ENCODE results near the gene AXIN1. TPM values are rescaled to one million over a fixed set of nuclear protein-coding genes. Genes with fewer than 3 reads are reported as not detected.

Gene AXIN1
- total RNA-seq, 2 experiments from 2014 or later: 25.5 to 30.6 TPM

GRCh38 chr16:307691-308312, 44.7 kb downstream of the AXIN1 start:
- peaks cover 6% of the 10 kb centered on the region for H3K4me1 Mint-ChIP-seq
- no peaks in the 10 kb centered on the region for H3K9me3 Mint-ChIP-seq
- no peak overlapping the region for H3K27ac Mint-ChIP-seq
- ChIA-PET POLR2A (no interaction called here), CTCF (interaction anchor here (1.3 kb wide), 1 partner anchor 18 kb away, joined by 3 read pairs; no protein-coding TSS in a partner anchor)
- DNase-seq: no peak
- H3K4me3 Mint-ChIP-seq: no peak overlapping the region
- H3K36me3 Mint-ChIP-seq (ENCODE audit: low read depth): peaks cover 8% of the 10 kb centered on the region
- no peaks in the 10 kb centered on the region for H3K27me3 Mint-ChIP-seq

- peaks cover 6% of the 10 kb centered on the region for H3K4me1 Mint-ChIP-seq
- no peak overlapping the region for H3K4me3 Mint-ChIP-seq
- ChIA-PET CTCF (interaction anchor here (1.3 kb wide), 1 partner anchor 19 kb away, joined by 3 read pairs; no protein-coding TSS in a partner anchor), POLR2A (no interaction called here)
- DNase-seq: no peak
- no peaks in the 10 kb centered on the region for H3K9me3 Mint-ChIP-seq
- no peak overlapping the region for H3K27ac Mint-ChIP-seq
- peaks cover 8% of the 10 kb centered on the region for H3K36me3 Mint-ChIP-seq (ENCODE audit: low read depth)
- H3K27me3 Mint-ChIP-seq: no peaks in the 10 kb centered on the region
Measured at GRCh38 chr16:306911-307370, 45.6 kb downstream of the AXIN1 start.

- CTCF ChIA-PET: interaction anchor here (1.3 kb wide), 1 partner anchor 20 kb away, joined by 3 read pairs; no protein-coding TSS in a partner anchor
- Mint-ChIP-seq H3K9me3 (no peaks in the 10 kb centered on the region), H3K27me3 (no peaks in the 10 kb centered on the region)
Measured at GRCh38 chr16:305916-306626, 46.5 kb downstream of the AXIN1 start.

GRCh38 chr16:303760-304505, 48.6 kb downstream of the AXIN1 start:
- Mint-ChIP-seq H3K9me3 (no peaks in the 10 kb centered on the region), H3K36me3 (ENCODE audit: low read depth) (peaks cover 5% of the 10 kb centered on the region), H3K27ac (peak overlapping the region; percentile 54), H3K27me3 (no peaks in the 10 kb centered on the region), H3K4me3 (no peak overlapping the region), H3K4me1 (no peaks in the 10 kb centered on the region)
- DNase-seq: no peak
- CTCF ChIA-PET: no interaction called here
- POLR2A ChIA-PET: no interaction called here

More at GRCh38 chr16:305916-306626, 46.5 kb downstream of the AXIN1 start:
- POLR2A ChIA-PET: no interaction called here
- Mint-ChIP-seq H3K4me3 (no peak overlapping the region), H3K27ac (no peak overlapping the region), H3K36me3 (ENCODE audit: low read depth) (peaks cover 8% of the 10 kb centered on the region), H3K4me1 (peaks cover 6% of the 10 kb centered on the region)
- DNase-seq: no peak

- Mint-ChIP-seq H3K4me3 (no peak overlapping the region), H3K27me3 (no peaks in the 10 kb centered on the region), H3K4me1 (no peaks in the 10 kb centered on the region), H3K9me3 (no peaks in the 10 kb centered on the region), H3K36me3 (ENCODE audit: low read depth) (peaks cover 3% of the 10 kb centered on the region), H3K27ac (no peak overlapping the region)
- no peak for DNase-seq
- ChIA-PET POLR2A (no interaction called here), CTCF (interaction anchor here (0.5 kb wide), 1 partner anchor 1999 kb away, joined by 5 read pairs; no protein-coding TSS in a partner anchor)
Measured at GRCh38 chr16:301950-302349, 50.6 kb downstream of the AXIN1 start.

GRCh38 chr16:301235-301634, 51.3 kb downstream of the AXIN1 start:
- ChIA-PET CTCF (no interaction called here), POLR2A (no interaction called here)
- no peak for DNase-seq
- H3K4me3 Mint-ChIP-seq: no peak overlapping the region
- H3K36me3 Mint-ChIP-seq (ENCODE audit: low read depth): peaks cover 3% of the 10 kb centered on the region
- H3K27me3 Mint-ChIP-seq: no peaks in the 10 kb centered on the region
- no peaks in the 10 kb centered on the region for H3K4me1 Mint-ChIP-seq
- no peaks in the 10 kb centered on the region for H3K9me3 Mint-ChIP-seq
- no peak overlapping the region for H3K27ac Mint-ChIP-seq

- Mint-ChIP-seq H3K9me3 (no peaks in the 10 kb centered on the region), H3K4me3 (no peak overlapping the region), H3K27ac (no peak overlapping the region), H3K36me3 (ENCODE audit: low read depth) (peaks cover 2% of the 10 kb centered on the region), H3K27me3 (no peaks in the 10 kb centered on the region), H3K4me1 (no peaks in the 10 kb centered on the region)
- no peak for DNase-seq
- POLR2A ChIA-PET: no interaction called here
- CTCF ChIA-PET: interaction anchor here (1.1 kb wide), 1 partner anchor 26 kb away, joined by 3 read pairs; no protein-coding TSS in a partner anchor
Measured at GRCh38 chr16:297832-298231, 54.7 kb downstream of the AXIN1 start.

GRCh38 chr16:296806-297510, 55.6 kb downstream of the AXIN1 start:
- peaks cover 4% of the 10 kb centered on the region for H3K36me3 Mint-ChIP-seq (ENCODE audit: low read depth)
- no peaks in the 10 kb centered on the region for H3K4me1 Mint-ChIP-seq
- CTCF ChIA-PET: no interaction called here
- no peaks in the 10 kb centered on the region for H3K27me3 Mint-ChIP-seq
- H3K27ac Mint-ChIP-seq: no peak overlapping the region
- no peaks in the 10 kb centered on the region for H3K9me3 Mint-ChIP-seq
- DNase-seq: no peak
- no peak overlapping the region for H3K4me3 Mint-ChIP-seq
- POLR2A ChIA-PET: no interaction called here

GRCh38 chr16:296276-296675, 56.2 kb downstream of the AXIN1 start:
- Mint-ChIP-seq H3K27me3 (no peaks in the 10 kb centered on the region), H3K36me3 (ENCODE audit: low read depth) (peaks cover 4% of the 10 kb centered on the region), H3K4me1 (no peaks in the 10 kb centered on the region), H3K4me3 (no peak overlapping the region), H3K27ac (no peak overlapping the region), H3K9me3 (no peaks in the 10 kb centered on the region)
- DNase-seq: no peak
- CTCF ChIA-PET: no interaction called here
- POLR2A ChIA-PET: no interaction called here

- Mint-ChIP-seq H3K4me1 (no peaks in the 10 kb centered on the region), H3K36me3 (ENCODE audit: low read depth) (peaks cover 5% of the 10 kb centered on the region), H3K9me3 (no peaks in the 10 kb centered on the region), H3K27ac (no peak overlapping the region), H3K4me3 (no peak overlapping the region), H3K27me3 (no peaks in the 10 kb centered on the region)
- no peak for DNase-seq
- POLR2A ChIA-PET: no interaction called here
- CTCF ChIA-PET: no interaction called here
Measured at GRCh38 chr16:293043-293775, 59.3 kb downstream of the AXIN1 start.

GRCh38 chr16:291539-291938, 61.0 kb downstream of the AXIN1 start:
- Mint-ChIP-seq H3K9me3 (no peaks in the 10 kb centered on the region), H3K4me1 (no peaks in the 10 kb centered on the region), H3K27ac (no peak overlapping the region), H3K36me3 (ENCODE audit: low read depth) (peaks cover 19% of the 10 kb centered on the region), H3K4me3 (no peak overlapping the region), H3K27me3 (no peaks in the 10 kb centered on the region)
- DNase-seq: no peak
- CTCF ChIA-PET: interaction anchor here (1.5 kb wide), 1 partner anchor 60 kb away, joined by 5 read pairs; no protein-coding TSS in a partner anchor
- POLR2A ChIA-PET: no interaction called here

- H3K4me3 Mint-ChIP-seq: no peak overlapping the region
- no peaks in the 10 kb centered on the region for H3K4me1 Mint-ChIP-seq
- H3K9me3 Mint-ChIP-seq: peaks cover 3% of the 10 kb centered on the region
- CTCF ChIA-PET: interaction anchor here (1.5 kb wide), 1 partner anchor 61 kb away, joined by 5 read pairs; no protein-coding TSS in a partner anchor
- DNase-seq: no peak
- no peak overlapping the region for H3K27ac Mint-ChIP-seq
- POLR2A ChIA-PET: no interaction called here
- H3K27me3 Mint-ChIP-seq: no peaks in the 10 kb centered on the region
- H3K36me3 Mint-ChIP-seq (ENCODE audit: low read depth): peaks cover 22% of the 10 kb centered on the region
Measured at GRCh38 chr16:290681-291405, 61.7 kb downstream of the AXIN1 start.

All from activated CD4-positive, alpha-beta T cell treated with anti-CD3 and anti-CD28 coated beads, Interleukin-2, amount 10 ng/mL, durations not matched to agents 7 days and 5 days (primary cell).